Measurements from ENCODE around the gene PRG2.
"Not testable (repeated sequence)": the region's sequence is repeated elsewhere in the genome, so short reads cannot be mapped to it uniquely, and the experiment has no call there.

PRG2 gene

DNA sequence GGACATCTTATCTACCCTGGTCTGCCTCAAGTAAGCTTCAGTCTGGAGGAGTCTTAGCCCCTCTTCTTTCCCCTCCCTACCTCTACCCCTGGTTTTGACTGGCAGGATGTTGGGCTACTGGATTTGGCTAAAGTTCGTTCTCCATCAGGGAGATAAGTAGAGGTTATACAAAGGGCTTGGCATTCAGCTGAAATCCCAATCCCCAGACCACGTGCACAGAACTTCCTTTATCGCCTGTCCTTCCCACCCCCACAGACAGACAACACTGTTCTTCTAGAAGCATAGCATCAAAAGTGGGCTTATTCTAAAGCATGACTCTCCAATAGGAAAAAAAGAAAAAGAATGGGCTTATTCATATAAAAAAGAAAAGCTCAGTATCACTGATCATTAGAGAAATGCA lies 17.3 kb downstream of the PRG2 start:
- Histone ChIP-seq H3K4me3 (no peak overlapping the region), H3K4me2 (no peak overlapping the region), H3K27ac (no peak overlapping the region), H3K36me3 (no peaks in the 10 kb centered on the region), H4K20me1 (no peaks in the 10 kb centered on the region), H3K9me3 (no peaks in the 10 kb centered on the region), H3K9ac (no peak overlapping the region), H3K27me3 (no peaks in the 10 kb centered on the region), H3K4me1 (peaks cover 30% of the 10 kb centered on the region)
- no peak for TF ChIP-seq Cebpa-rat (IDR thresholded peaks at IDR 0.05)

GRCh38 chr11:57370941-57371340 lies 19.5 kb downstream of the PRG2 start:
- Histone ChIP-seq H3K27ac (no peak overlapping the region), H3K27me3 (no peaks in the 10 kb centered on the region), H3K36me3 (no peaks in the 10 kb centered on the region), H3K9me3 (no peaks in the 10 kb centered on the region), H3K4me2 (no peak overlapping the region), H4K20me1 (no peaks in the 10 kb centered on the region), H3K4me3 (no peak overlapping the region), H3K4me1 (peaks cover 30% of the 10 kb centered on the region), H3K9ac (no peak overlapping the region)
- no peak for TF ChIP-seq Cebpa-rat (IDR thresholded peaks at IDR 0.05)

DNA sequence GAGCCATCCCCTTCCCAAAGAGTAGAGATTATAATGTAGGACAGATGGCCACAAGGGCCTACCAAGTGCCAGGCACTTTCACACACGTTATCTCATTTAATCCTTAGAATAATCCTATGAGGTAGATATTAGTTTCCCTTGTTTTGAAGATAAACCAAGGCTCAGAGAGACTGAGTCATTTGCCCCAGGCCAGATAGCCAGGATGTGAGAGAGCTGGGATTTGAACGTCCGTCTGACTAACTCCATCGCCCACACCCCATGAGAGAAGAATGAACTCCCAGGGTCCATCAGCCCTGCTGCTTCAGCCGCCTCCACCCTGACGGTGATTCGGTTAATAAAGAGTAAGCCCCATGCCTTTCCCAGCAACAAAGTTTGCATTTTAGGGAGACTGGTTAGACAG lies 20.2 kb downstream of the PRG2 start:
- no peak overlapping the region for H3K4me2 ChIP-seq

DNA sequence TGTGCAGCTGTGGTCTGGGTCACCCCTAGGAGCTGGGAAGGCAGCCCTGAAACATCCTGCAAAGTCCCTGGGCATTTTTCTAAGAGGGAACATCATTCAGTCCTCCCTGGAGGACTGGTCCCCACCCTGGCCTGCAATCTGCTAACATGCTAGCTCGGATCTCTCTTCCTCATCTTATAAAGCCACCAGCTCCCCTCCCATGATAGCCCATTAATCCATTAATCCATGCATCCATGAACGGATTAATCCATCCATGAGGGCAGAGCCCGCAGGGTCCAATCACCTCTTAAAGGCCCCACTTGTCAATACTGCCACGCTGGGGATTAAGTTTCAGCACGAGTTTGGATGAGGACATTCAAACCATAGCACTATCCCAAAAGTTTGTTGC lies 21.6 kb downstream of the PRG2 start:
- Histone ChIP-seq H3K9me3 (no peaks in the 10 kb centered on the region), H3K9ac (no peak overlapping the region), H3K4me3 (no peak overlapping the region), H3K4me2 (no peak overlapping the region), H3K27ac (no peak overlapping the region), H4K20me1 (no peaks in the 10 kb centered on the region), H3K36me3 (no peaks in the 10 kb centered on the region), H3K4me1 (peaks cover 13% of the 10 kb centered on the region), H3K27me3 (no peaks in the 10 kb centered on the region)
- no peak for TF ChIP-seq Cebpa-rat (IDR thresholded peaks at IDR 0.05)

More for the DNA sequence above, 20.2 kb downstream of the PRG2 start:
- H3K27me3 ChIP-seq: no peaks in the 10 kb centered on the region
- TF ChIP-seq Cebpa-rat (IDR thresholded peaks at IDR 0.05): no peak
- no peaks in the 10 kb centered on the region for H4K20me1 ChIP-seq
- peaks cover 23% of the 10 kb centered on the region for H3K4me1 ChIP-seq
- no peak overlapping the region for H3K9ac ChIP-seq
- H3K27ac ChIP-seq: no peak overlapping the region
- no peaks in the 10 kb centered on the region for H3K36me3 ChIP-seq
- no peak overlapping the region for H3K4me3 ChIP-seq
- no peaks in the 10 kb centered on the region for H3K9me3 ChIP-seq

GRCh38 chr11:57368106-57368844 lies 22.2 kb downstream of the PRG2 start:
- Histone ChIP-seq H3K4me3 (no peak overlapping the region), H3K36me3 (no peaks in the 10 kb centered on the region), H3K4me1 (peaks cover 13% of the 10 kb centered on the region), H3K27me3 (no peaks in the 10 kb centered on the region), H3K9ac (no peak overlapping the region), H3K9me3 (no peaks in the 10 kb centered on the region), H3K4me2 (no peak overlapping the region), H4K20me1 (no peaks in the 10 kb centered on the region), H3K27ac (no peak overlapping the region)
- TF ChIP-seq Cebpa-rat (IDR thresholded peaks at IDR 0.05): no peak

DNA sequence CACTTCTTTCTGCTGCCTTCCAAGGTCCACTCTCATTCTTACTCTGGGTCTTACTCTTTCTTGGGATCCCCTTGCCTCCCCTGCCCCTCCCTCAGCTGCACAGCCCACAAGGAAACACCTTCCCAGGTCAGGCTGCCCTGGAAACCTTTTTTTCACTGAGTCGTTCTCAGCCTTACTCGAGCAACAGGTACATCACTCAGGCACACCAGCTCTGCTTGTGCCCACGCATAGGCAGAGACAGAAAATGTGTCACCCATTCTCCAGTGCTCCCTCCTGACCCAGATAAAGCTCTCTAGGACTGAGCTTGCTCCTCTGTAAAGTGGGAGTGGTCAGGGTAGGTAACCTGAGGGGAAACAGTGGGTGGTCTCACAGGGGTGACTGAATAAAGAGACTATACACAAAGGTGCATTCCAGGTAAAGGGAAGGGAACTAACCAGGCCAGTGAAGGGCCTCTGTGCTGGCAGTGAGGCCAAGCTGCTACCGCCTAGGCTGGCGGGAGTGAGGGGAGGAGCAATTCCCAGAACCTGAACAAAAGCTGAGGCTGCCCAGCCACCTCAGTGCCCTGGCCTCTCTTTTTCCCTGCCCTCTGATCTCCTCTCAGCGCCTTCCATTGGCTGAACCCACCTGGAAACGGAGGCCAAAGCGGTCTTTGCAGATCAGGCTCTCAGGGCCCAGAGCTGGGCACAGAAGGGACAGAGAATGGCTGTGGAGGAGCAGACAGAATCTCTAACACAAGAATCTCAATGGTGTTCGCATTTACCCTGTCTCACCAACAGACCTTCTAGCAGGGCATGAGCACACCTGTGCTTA lies 25.4 kb downstream of the PRG2 start:
- H3K27ac ChIP-seq: no peak overlapping the region
- no peak overlapping the region for H3K9ac ChIP-seq
- no peak for TF ChIP-seq Cebpa-rat (IDR thresholded peaks at IDR 0.05)
- no peaks in the 10 kb centered on the region for H3K36me3 ChIP-seq
- H3K4me1 ChIP-seq: peaks cover 5% of the 10 kb centered on the region; the same call in 1 of the 2 replicates
- H3K27me3 ChIP-seq: no peaks in the 10 kb centered on the region
- no peak overlapping the region for H3K4me3 ChIP-seq
- no peak overlapping the region for H3K4me2 ChIP-seq
- no peaks in the 10 kb centered on the region for H3K9me3 ChIP-seq
- no peaks in the 10 kb centered on the region for H4K20me1 ChIP-seq

DNA sequence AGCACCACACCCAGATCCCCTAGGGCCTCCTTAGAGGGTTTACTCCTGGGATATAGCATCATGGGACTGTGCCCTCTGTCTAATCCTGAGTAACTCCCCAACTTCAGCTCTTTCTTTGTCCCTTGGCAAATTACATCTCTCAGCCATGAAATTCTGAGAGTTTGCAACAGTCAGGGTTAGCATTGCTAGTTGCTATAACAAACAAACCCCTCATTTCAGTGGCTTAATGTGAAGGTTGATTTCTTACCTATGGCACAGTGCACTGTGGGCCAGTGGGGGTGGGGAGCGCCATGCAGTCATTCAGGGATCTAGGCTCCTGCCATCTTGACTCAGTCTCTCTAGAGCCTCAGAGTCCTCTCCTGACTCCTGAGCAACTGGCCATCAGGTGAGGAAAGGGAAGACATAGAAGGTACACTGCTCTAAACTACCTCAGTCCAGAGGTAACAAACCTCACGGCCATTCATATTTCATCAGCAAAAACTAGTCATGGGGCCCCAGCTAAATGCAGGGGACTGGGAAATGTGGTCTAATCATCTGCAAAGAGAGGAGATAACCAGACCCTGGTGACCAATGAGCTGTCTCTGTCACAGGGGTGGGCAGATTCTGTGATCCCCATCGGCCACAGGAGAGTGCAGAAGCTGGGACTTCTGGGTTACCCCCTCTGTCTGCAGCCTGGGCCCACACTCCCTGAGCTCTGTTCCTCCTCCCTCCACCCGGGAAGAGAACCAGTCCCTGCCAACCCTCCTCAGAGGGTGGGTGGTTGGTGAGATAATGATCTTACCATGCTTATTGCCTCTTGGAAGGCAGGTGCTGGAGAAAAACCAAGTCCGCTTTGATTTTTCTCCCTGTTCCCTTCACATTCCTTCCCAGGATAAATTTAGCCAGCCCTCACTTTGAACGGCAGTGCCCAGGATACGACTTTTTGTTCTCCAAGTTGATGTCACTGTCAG lies 27.0 kb downstream of the PRG2 start:
- TF ChIP-seq Cebpa-rat (IDR thresholded peaks at IDR 0.05): no peak
- Histone ChIP-seq H3K9me3 (no peaks in the 10 kb centered on the region), H3K4me2 (no peak overlapping the region), H3K27me3 (no peaks in the 10 kb centered on the region), H3K9ac (no peak overlapping the region), H3K4me3 (no peak overlapping the region), H3K4me1 (0 out of 2 replicates have a peak, but pooled peaks cover under 1% of the 10 kb centered on the region), H3K36me3 (no peaks in the 10 kb centered on the region), H3K27ac (no peak overlapping the region), H4K20me1 (no peaks in the 10 kb centered on the region)

DNA sequence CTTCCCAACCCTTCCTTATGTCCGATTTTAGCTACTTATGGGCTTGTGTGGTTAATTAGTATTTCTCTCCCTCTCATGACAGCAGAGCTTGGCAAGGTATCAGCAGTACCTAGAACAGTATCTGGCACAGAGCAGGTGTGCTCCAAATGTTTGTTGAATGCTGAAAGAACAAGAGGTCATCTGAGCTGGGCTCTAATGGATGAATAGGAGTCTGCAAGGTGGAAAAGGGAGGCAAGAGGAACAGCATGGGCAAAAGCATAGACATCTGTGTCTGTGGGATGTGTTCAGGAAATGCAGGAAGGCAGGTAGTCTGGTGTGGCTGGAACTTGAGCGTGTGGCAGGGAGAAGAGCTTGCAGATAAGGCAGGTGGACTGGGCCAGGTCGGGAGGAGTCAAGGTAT lies 28.5 kb downstream of the PRG2 start:
- no peak for TF ChIP-seq Cebpa-rat (IDR thresholded peaks at IDR 0.05)
- no peak overlapping the region for H3K4me2 ChIP-seq
- H3K4me1 ChIP-seq: peaks cover 2% of the 10 kb centered on the region; the same call in 1 of the 2 replicates
- no peak overlapping the region for H3K9ac ChIP-seq
- no peak overlapping the region for H3K27ac ChIP-seq
- no peaks in the 10 kb centered on the region for H3K9me3 ChIP-seq
- H3K4me3 ChIP-seq: no peak overlapping the region
- no peaks in the 10 kb centered on the region for H3K36me3 ChIP-seq
- no peaks in the 10 kb centered on the region for H3K27me3 ChIP-seq
- H4K20me1 ChIP-seq: no peaks in the 10 kb centered on the region

- H3K9me3 ChIP-seq, H3K27me3 ChIP-seq: not testable (repeated sequence)
These were observed 29.0 kb downstream of the PRG2 start for GRCh38 chr11:57361420-57361819.

More at GRCh38 chr11:57361420-57361819, 29.0 kb downstream of the PRG2 start:
- H4K20me1 ChIP-seq, H3K4me2 ChIP-seq, H3K36me3 ChIP-seq, H3K4me1 ChIP-seq, H3K9ac ChIP-seq, H3K27ac ChIP-seq, H3K4me3 ChIP-seq: not testable (repeated sequence)

Data from BLaER1 (cell line).